H1 (cell line): Measurements from ENCODE around the gene GPR61. TPM values are rescaled to one million over a fixed set of nuclear protein-coding genes. Genes with fewer than 3 reads are reported as not detected.

Experiments
- CTCF ChIA-PET: fragments of 300-600 bp; sonication (Branson Sonifier 250); formaldehyde crosslinking; loops from one replicate; lab custom pipeline; 2021; ENCODE audit not compliant: partially characterized antibody; lab: Charles Lee
- POLR2A ChIA-PET: fragments of 300-600 bp; sonication (Branson Sonifier 250); formaldehyde crosslinking; loops from one replicate; lab custom pipeline; 2021; ENCODE audit warnings: inconsistent platforms; ENCODE audit not compliant: partially characterized antibody; lab: Charles Lee
- DNase-seq, 2 experiments: peaks; one replicate each; pipeline versions ENCODE4 v3.0.0 to v3.0.0-alpha.2; 2010 to 2022; ENCODE audit warnings: low spot score in 2 of 2, low read depth in 1 of 2, mixed read lengths in 1 of 2
- FAIRE-seq: peaks from 2 replicates; lab custom pipeline; 2011; peaks lifted over from hg19 to GRCh38; lab: Jason Lieb, UNC
- H2AFZ ChIP-seq: 2 replicates; pipeline ENCODE4 v1.8.1; 2012; ENCODE audit warnings: low read length, inconsistent platforms
- H2AK5ac ChIP-seq: 2 replicates; pipeline ENCODE4 v1.6.1; 2013; ENCODE audit warnings: low read depth, low read length
- H2BK120ac ChIP-seq: replicated peaks from 2 replicates; pipeline ENCODE3; 2013; ENCODE audit warnings: low read depth, low read length, inconsistent platforms
- H2BK12ac ChIP-seq: 2 replicates; pipeline ENCODE4 v1.6.1; 2013; ENCODE audit warnings: low read depth, low read length
- H2BK15ac ChIP-seq: 2 replicates; pipeline ENCODE4 v1.6.1; 2013; ENCODE audit warnings: low read length
- H2BK20ac ChIP-seq: 2 replicates; pipeline ENCODE4 v1.6.1; 2013; ENCODE audit warnings: low read length
- H2BK5ac ChIP-seq: 2 replicates; pipeline ENCODE4 v1.6.1; 2013; ENCODE audit warnings: low read depth, low read length
- H3K14ac ChIP-seq: 2 replicates; pipeline ENCODE4 v1.6.1; 2013; ENCODE audit warnings: inconsistent platforms; ENCODE audit not compliant: insufficient read length
- H3K18ac ChIP-seq: 2 replicates; pipeline ENCODE4 v1.6.1; 2013; ENCODE audit warnings: low read length; ENCODE audit errors: extremely low read depth
- H3K23ac ChIP-seq: 2 replicates; pipeline ENCODE4 v1.6.1; 2013; ENCODE audit warnings: inconsistent platforms; ENCODE audit not compliant: insufficient read length
- H3K23me2 ChIP-seq: 2 replicates; pipeline ENCODE4 v1.6.1; 2013; ENCODE audit warnings: low read depth, low read length
- H3K27ac ChIP-seq: 2 replicates; pipeline ENCODE4 v1.6.1; 2011; ENCODE audit warnings: low read depth, low read length, inconsistent platforms
- H3K27me3 ChIP-seq, 4 experiments: replicated peaks in 1 of 4; 1 replicate in 1 of 4; 2 replicates in 3 of 4; pipeline versions ENCODE4 v1.6.1 to v1.8.1; 2011 to 2013; ENCODE audit warnings: low read length in 3 of 4, mild to moderate bottlenecking in 3 of 4, inconsistent platforms in 2 of 4, mixed read lengths in 2 of 4, moderate library complexity in 1 of 4; ENCODE audit not compliant: control insufficient read depth in 3 of 4, insufficient read depth in 3 of 4; ENCODE audit errors: extremely low read depth in 1 of 4
- H3K36me3 ChIP-seq, 4 experiments: 2 replicates each; pipeline versions ENCODE4 v1.6.1 to v1.8.1; 2011 to 2013; ENCODE audit warnings: mild to moderate bottlenecking in 4 of 4, low read length in 3 of 4, moderate library complexity in 2 of 4, control low read depth in 1 of 4, inconsistent platforms in 1 of 4; ENCODE audit not compliant: insufficient read depth in 4 of 4, control insufficient read depth in 2 of 4
- H3K4ac ChIP-seq: replicated peaks from 2 replicates; pipeline ENCODE3; 2013; ENCODE audit warnings: low read length, low read depth, mixed read lengths, inconsistent platforms; ENCODE audit not compliant: insufficient read length
- H3K4me1 ChIP-seq, 4 experiments: replicated peaks in 1 of 4; 1 replicate in 1 of 4; 2 replicates in 3 of 4; pipeline versions ENCODE4 v1.6.1 to v1.8.1; 2011 to 2013; ENCODE audit warnings: low read length in 3 of 4, inconsistent platforms in 2 of 4, mixed read lengths in 1 of 4; ENCODE audit not compliant: insufficient read depth in 4 of 4, control insufficient read depth in 3 of 4
- H3K4me2 ChIP-seq, 2 experiments: 2 replicates each; pipeline versions ENCODE4 v1.6.1 to v1.8.1; 2011 to 2013; ENCODE audit warnings: low read depth in 2 of 2, low read length in 2 of 2, control low read depth in 1 of 2, inconsistent platforms in 1 of 2, mild to moderate bottlenecking in 1 of 2; ENCODE audit not compliant: insufficient read depth in 1 of 2
- H3K4me3 ChIP-seq, 4 experiments: fragments of 200-600, 300-600 bp in 1 of 4; sonication (generic), shearing (Covaris generic), sonication (Bioruptor Twin) in 1 of 4; 2 replicates each; pipeline versions ENCODE4 v1.5.1 to v1.8.1; 2011 to 2016; ENCODE audit warnings: low read length in 4 of 4, low read depth in 3 of 4, control low read depth in 2 of 4, inconsistent platforms in 2 of 4, mild to moderate bottlenecking in 2 of 4, mixed read lengths in 1 of 4, moderate library complexity in 1 of 4; ENCODE audit not compliant: insufficient read depth in 2 of 4; ENCODE audit errors: extremely low read depth in 1 of 4
- H3K56ac ChIP-seq: replicated peaks from 2 replicates; pipeline ENCODE3; 2013; ENCODE audit warnings: low read depth, mild to moderate bottlenecking, mixed read lengths, low read length, inconsistent platforms; ENCODE audit not compliant: insufficient read length
- H3K79me1 ChIP-seq: 2 replicates; pipeline ENCODE4 v1.6.1; 2013; ENCODE audit warnings: low read depth, low read length, control low read depth
- H3K79me2 ChIP-seq, 2 experiments: 2 replicates each; pipeline versions ENCODE4 v1.6.1 to v1.8.1; 2012 to 2013; ENCODE audit warnings: low read length in 2 of 2, mild to moderate bottlenecking in 2 of 2, inconsistent platforms in 1 of 2; ENCODE audit not compliant: insufficient read depth in 2 of 2, control insufficient read depth in 1 of 2
- H3K9ac ChIP-seq, 4 experiments: replicated peaks in 1 of 4; 1 replicate in 1 of 4; 2 replicates in 3 of 4; pipeline versions ENCODE4 v1.6.1 to v1.8.1; 2011 to 2013; ENCODE audit warnings: low read depth in 3 of 4, low read length in 3 of 4, control low read depth in 2 of 4, mild to moderate bottlenecking in 2 of 4, moderate library complexity in 2 of 4, inconsistent platforms in 1 of 4; ENCODE audit errors: extremely low read depth in 1 of 4
- H3K9me3 ChIP-seq, 2 experiments: 2 replicates each; pipeline versions ENCODE4 v1.6.1 to v1.8.1; 2012 to 2013; ENCODE audit warnings: mild to moderate bottlenecking in 2 of 2, moderate library complexity in 2 of 2, control low read depth in 1 of 2, inconsistent platforms in 1 of 2, low read depth in 1 of 2, low read length in 1 of 2, mixed read lengths in 1 of 2; ENCODE audit not compliant: insufficient read depth in 2 of 2
- H4K20me1 ChIP-seq, 2 experiments: replicated peaks in 1 of 2; 2 replicates each; pipeline versions ENCODE3 to v1.8.1; 2011 to 2013; ENCODE audit warnings: inconsistent platforms in 2 of 2, low read length in 2 of 2, mild to moderate bottlenecking in 1 of 2; ENCODE audit not compliant: insufficient read depth in 2 of 2, control insufficient read depth in 1 of 2
- H4K5ac ChIP-seq: 2 replicates; pipeline ENCODE4 v1.6.1; 2013; ENCODE audit warnings: low read length, low read depth, mixed read lengths, inconsistent platforms; ENCODE audit not compliant: insufficient read length
- H4K8ac ChIP-seq: 2 replicates; pipeline ENCODE4 v1.8.0; 2013; ENCODE audit warnings: mild to moderate bottlenecking, moderate library complexity, low read length, inconsistent platforms; ENCODE audit not compliant: insufficient read depth; ENCODE audit errors: extremely low read depth
- H4K91ac ChIP-seq: replicated peaks from 2 replicates; pipeline ENCODE3; 2013; ENCODE audit warnings: low read length, mixed read lengths, inconsistent platforms; ENCODE audit not compliant: insufficient read length
- BCL11A ChIP-seq, 2 experiments: IDR thresholded peaks; one replicate each; pipeline ENCODE4 v1.6.1; 2011; ENCODE audit warnings: low read depth in 2 of 2, low read length in 2 of 2, mild to moderate bottlenecking in 2 of 2
- CBX5 ChIP-seq: fragments of 300-800, 300-1000 bp; sonication (generic); IDR thresholded peaks from 2 replicates; pipeline ENCODE4 v1.7.1; 2016; ENCODE audit warnings: antibody characterized with exemption, low read length, low read depth
- CHD2 ChIP-seq: IDR thresholded peaks from 2 replicates; pipeline ENCODE4 v1.6.1; 2012; ENCODE audit warnings: low read length, improper control_type of control experiment
- EGR1 ChIP-seq: IDR thresholded peaks from 2 replicates; pipeline ENCODE4 v1.6.1; 2011; ENCODE audit warnings: low read depth, low read length, borderline replicate concordance
- KDM5A ChIP-seq: fragments of 200-600 bp; IDR thresholded peaks from 2 replicates; pipeline ENCODE4 v1.7.1; 2012; ENCODE audit warnings: mild to moderate bottlenecking, low read length, inconsistent platforms, mixed read lengths
- SIN3A ChIP-seq, 2 experiments: IDR thresholded peaks in 1 of 2; conservative IDR thresholded peaks in 1 of 2; 2 replicates each; pipeline ENCODE4 v1.6.1; 2011 to 2012; ENCODE audit warnings: low read length in 2 of 2, improper control_type of control experiment in 1 of 2, low read depth in 1 of 2, mild to moderate bottlenecking in 1 of 2
- TAF1 ChIP-seq: IDR thresholded peaks from 2 replicates; pipeline ENCODE4 v1.6.1; 2011; ENCODE audit warnings: mild to moderate bottlenecking, low read depth, low read length
- ZNF274 ChIP-seq: IDR thresholded peaks from 2 replicates; pipeline ENCODE4 v1.7.0; 2012; ENCODE audit warnings: low read length, borderline replicate concordance; ENCODE audit errors: extremely low read depth
- WGBS, 2 experiments: shearing (Covaris generic) in 1 of 2; methylation state at CpG; one replicate each; pipeline versions ENCODE4 v1.1.6 to v1.1.7; 2013 to 2015; ENCODE audit warnings: low lambda C conversion rate in 2 of 2, mixed read lengths in 2 of 2, inconsistent platforms in 1 of 2, low coverage in 1 of 2, missing lambda C conversion rate in 1 of 2; ENCODE audit not compliant: insufficient replicate concordance in 2 of 2, insufficient coverage in 1 of 2, insufficient read length in 1 of 2; ENCODE audit errors: extremely low coverage in 1 of 2, missing lambda C conversion rate in 1 of 2; 5-methylcytosine and 5-hydroxymethylcytosine counted together
- polyA plus RNA-seq, 7 experiments: library from polyadenylated mRNA; depleted of rRNA in 3 of 7; stranded (reverse) in 5 of 7; unstranded in 2 of 7; fragments of >200 nt in 5 of 7; fragments of 200-250 nt in 2 of 7; gene quantifications; 1 replicate in 5 of 7; 2 replicates in 1 of 7; 4 replicates in 1 of 7; pipeline versions ENCODE4 v1.2.1 to v1.2.3, GENCODE V29; 2011 to 2013; ENCODE audit warnings: missing spikeins in 2 of 7, mixed read lengths in 2 of 7
- total RNA-seq: library from RNA; stranded (reverse); fragmentation: NEBNext Ultra II Directional; extraction: Animal tissue kit (Norgen Biotek cat#: 25700); gene quantifications from 2 replicates; pipeline ENCODE4 v1.2.1, GENCODE V29; 2021
- TF ChIP-seq, protein P1 (sequence below): IDR thresholded peaks from 2 replicates; pipeline ENCODE4 v1.6.1; 2012; ENCODE audit warnings: low read length, inconsistent platforms

Gene GPR61
- total and polyA plus RNA-seq, 2 of the 8 experiments (the other 6 are each of a cell fraction or from before 2014, with no cell fraction given): 0.41 to 0.53 TPM

DNA sequence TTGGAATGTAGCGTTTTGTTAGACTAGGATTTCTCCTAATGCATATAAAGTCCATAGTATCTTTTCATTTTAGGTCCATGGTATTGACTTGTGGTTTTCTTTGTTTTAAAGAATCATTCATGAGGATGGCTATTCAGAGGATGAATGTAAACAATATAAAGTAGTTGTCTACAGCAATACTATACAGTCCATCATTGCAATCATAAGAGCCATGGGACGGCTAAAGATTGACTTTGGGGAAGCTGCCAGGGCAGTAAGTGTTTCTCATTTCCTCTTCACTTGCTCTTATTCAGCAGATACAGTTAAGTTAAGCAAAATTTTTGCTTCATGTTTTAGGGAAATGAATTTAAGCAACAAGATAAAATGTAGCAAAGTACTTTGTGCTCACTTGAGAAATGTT lies 34.1 kb downstream of the GPR61 start:
- H3K4me1 ChIP-seq: peaks cover 2 to 10% (median 6%) of the 10 kb centered on the region in 4 experiments; a peak in 4 of 7 replicates
- no peak overlapping the region for H2BK12ac ChIP-seq
- H2AK5ac ChIP-seq: no peak overlapping the region
- POLR2A ChIA-PET: interaction anchor here (1.0 kb wide), 1 partner anchor 25 kb away, joined by 3 read pairs; the partner anchor contains the start of gene GNAI3
- no peak overlapping the region for H3K23ac ChIP-seq
- H3K79me2 ChIP-seq: peaks cover 0 to 44% of the 10 kb centered on the region in 2 experiments; a peak in 3 of 4 replicates
- no peak overlapping the region for H2AFZ ChIP-seq
- no peak overlapping the region for H3K14ac ChIP-seq
- no peak overlapping the region for H3K4me2 ChIP-seq
- H2BK5ac ChIP-seq: no peak overlapping the region
- H3K36me3 ChIP-seq: peaks cover 0 to 10% (median 1%) of the 10 kb centered on the region in 4 experiments; a peak in 2 of 8 replicates
- H2BK15ac ChIP-seq: no peak overlapping the region
- no peaks in the 10 kb centered on the region for H3K27me3 ChIP-seq
- no peak overlapping the region for H4K8ac ChIP-seq
- H3K4ac ChIP-seq: no peak overlapping the region
- no peak overlapping the region for H2BK20ac ChIP-seq
- H2BK120ac ChIP-seq: no peak overlapping the region
- CTCF ChIA-PET: interaction anchor here (1.3 kb wide), 1 partner anchor 66 kb away, joined by 4 read pairs; no protein-coding TSS in a partner anchor
- H3K9ac ChIP-seq: no peak overlapping the region
- no peak for DNase-seq
- H3K79me1 ChIP-seq: no peaks in the 10 kb centered on the region; the same call in 1 of the 2 replicates
- H3K4me3 ChIP-seq: no peak overlapping the region
- FAIRE-seq: no peak
- no peak for TF ChIP-seq CBX5
- TF ChIP-seq CHD2: no peak
- TF ChIP-seq ZNF274: no peak
- TF ChIP-seq, protein P1, sequence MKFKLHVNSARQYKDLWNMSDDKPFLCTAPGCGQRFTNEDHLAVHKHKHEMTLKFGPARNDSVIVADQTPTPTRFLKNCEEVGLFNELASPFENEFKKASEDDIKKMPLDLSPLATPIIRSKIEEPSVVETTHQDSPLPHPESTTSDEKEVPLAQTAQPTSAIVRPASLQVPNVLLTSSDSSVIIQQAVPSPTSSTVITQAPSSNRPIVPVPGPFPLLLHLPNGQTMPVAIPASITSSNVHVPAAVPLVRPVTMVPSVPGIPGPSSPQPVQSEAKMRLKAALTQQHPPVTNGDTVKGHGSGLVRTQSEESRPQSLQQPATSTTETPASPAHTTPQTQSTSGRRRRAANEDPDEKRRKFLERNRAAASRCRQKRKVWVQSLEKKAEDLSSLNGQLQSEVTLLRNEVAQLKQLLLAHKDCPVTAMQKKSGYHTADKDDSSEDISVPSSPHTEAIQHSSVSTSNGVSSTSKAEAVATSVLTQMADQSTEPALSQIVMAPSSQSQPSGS: no peak
- TF ChIP-seq EGR1: no peak
- no peak for TF ChIP-seq BCL11A (IDR thresholded peaks at IDR 0.05; ENCODE audit: low read depth in 2 of 2, low read length in 2 of 2)
- TF ChIP-seq TAF1: no peak
- TF ChIP-seq SIN3A (conservative IDR thresholded peaks at IDR 0.05 in 1 of 2, IDR thresholded peaks at IDR 0.05 in 1 of 2; ENCODE audit: low read depth in 1 of 2, low read length in 2 of 2): no peak
- no peak for TF ChIP-seq KDM5A
- no peak overlapping the region for H3K56ac ChIP-seq
- peaks cover 0 to 4% of the 10 kb centered on the region in 2 experiments for H4K20me1 ChIP-seq
- H3K18ac ChIP-seq: no peak overlapping the region
- no peaks in the 10 kb centered on the region; the same call in 1 of the 2 replicates for H3K23me2 ChIP-seq
- no peak overlapping the region for H4K91ac ChIP-seq
- H3K9me3 ChIP-seq: no peaks in the 10 kb centered on the region
- WGBS, 2 experiments: 81% methylated on average over 2 of the region's 2 CpGs; no CpG with 5 or more reads in 1 of the 2 experiments
- H3K27ac ChIP-seq: no peak overlapping the region
- H4K5ac ChIP-seq: no peak overlapping the region
